ENCODE results near the gene ANKS1B.

The ANKS1B gene

DNA sequence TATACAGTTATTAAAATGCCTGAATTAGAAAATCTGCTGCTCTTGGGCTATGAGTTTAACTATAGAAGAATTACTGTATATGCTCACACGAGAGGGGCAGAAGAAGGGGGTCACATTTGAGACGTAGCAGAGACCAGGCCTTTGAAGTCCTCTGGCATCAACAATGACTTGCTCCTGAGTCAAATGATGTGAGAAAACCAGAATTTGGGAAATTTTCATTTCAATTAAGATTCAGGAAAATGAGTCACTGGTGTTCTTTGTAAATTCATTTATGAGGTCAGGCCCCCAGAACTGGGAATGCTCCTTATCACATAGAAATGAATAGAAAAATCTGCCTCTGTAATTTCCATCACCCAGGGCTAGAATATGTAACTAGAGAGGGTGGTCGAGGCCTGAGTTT lies 1246.7 kb downstream of the ANKS1B start:
- no peak for DNase-seq

DNA sequence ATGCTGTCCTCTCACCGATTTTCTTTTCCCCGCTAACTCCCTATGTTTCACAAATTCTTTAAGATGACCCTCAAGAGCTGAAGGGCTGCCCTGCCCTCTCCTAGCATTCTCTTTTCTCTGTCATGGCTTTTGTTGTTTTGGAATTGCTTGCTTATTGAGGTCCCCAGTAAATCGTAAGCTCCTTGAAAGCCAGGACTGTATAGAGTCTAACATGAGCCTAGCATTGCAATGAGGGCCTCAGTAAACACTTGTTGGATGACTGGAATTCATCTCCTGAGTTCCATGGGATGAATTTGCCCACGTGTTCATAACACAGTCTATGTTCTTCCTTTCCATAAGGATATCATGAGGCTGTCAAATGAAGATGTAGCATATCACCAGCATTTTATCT lies 1247.4 kb downstream of the ANKS1B start:
- DNase-seq = no peak

DNA sequence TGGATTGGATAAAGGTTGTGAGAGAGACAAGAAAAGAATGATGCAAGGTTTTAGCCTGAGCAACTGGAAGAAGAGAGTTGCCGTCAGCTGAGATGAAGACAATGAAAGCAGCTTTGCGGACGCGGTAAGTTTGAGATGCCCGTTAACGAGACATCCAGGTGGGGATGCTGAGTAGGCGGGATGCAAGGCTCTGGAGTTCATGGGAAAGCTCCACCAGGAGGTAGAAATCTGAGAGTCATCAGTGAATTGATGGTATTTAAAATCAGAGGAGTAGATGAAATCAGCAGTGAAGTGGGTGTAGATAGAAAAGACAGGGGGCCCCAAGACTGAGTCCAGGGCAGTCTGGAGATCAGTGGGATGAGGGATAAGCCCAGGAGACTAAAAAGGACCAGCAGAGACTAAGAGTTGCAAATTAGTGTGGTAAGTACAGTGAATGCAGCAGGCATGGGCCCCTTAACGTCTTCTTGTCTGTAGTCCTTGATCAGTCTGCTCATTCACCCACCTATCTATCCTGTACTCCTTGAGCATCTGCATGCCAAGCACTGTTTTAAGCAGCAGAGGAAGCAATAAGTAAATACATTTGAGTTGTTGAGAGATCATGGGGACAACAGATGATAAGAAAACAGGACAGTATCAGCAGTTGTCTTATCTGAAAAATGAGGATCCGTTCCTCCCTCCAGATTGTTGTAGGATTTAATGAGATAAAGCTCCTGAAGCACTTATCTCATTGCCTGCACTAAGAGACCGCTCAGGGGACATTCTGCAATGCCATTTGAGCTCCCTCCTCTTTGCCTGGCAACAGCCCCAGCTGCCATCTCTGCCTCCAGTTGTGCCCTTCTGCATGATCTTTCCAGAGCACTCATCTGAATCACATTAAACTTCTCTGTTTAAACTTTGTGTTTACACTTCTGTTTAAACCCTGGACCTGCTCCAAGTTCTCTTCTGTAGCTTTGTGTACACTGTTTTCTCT lies 1248.1 kb downstream of the ANKS1B start:
- peak; percentile 93 for DNase-seq

DNA sequence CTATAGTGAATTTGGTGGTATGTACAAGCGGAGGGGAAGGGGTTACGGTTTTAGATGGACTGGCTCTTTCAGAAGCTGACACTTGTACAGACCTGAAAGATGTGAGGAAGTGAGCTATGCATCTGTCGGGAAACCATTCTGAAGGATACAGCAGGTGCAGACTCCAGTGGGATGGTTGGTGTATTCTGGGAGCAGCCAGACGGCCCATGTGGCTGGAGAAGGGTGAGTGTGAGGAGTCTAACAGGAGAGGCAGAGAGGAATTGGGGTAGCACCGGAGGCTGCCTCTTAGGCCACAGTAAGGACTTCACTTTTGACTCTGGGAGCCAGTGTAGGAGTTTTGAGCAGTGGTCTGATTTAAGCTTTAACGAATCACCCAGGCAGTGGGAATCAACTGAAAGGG lies 1248.9 kb downstream of the ANKS1B start:
- no peak for DNase-seq

DNA sequence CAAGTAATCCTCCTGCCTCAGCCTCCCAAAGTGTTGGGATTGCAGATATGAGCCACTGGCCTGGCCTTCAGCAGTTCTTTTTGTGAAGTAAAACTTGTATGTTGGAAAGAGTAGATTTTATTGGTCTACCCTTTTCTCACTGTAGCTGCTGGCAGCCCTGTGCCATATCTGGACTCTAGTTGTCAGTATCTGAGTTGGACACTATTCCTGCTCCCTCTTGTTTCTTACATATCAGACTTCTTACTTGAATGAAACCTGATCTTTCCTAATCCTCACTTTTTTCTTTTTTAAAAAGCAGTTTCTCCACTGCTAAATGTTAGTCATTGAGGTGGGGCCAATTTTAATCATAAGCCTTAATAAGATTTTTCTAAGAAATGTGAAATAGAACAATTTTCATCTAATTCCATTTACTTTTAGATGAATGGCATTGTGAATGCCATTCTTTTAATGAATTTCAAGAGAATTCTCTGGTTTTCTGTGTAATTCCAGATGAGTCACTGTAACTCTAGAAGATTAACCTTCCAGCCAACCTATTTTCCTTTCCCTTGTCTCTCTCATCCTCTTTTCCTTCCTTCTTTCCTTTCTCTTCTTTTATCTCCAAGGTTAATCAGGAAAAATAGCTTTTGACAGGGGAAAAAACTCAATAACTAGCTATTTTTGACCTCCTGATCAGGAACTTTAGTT lies 1250.9 kb downstream of the ANKS1B start:
- DNase-seq = no peak

DNA sequence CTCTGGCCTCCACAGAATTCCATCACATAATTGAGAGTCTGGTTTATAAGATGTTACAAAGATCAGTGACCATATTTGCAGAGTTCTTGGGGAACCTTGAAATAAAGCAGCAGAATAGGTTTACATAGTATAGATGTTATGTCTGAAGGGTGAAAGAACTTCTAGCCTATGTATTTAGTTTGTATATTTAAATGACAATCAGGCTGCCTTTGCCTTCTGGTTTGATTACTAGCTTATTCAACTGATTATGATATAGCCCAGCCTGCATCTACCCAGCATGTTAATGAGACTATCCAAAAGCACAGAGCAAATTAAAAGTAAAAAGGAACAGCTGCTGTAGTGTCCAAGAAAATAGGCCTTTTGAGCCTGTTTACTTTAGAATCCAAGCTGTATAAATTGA lies 1254.3 kb downstream of the ANKS1B start:
- DNase-seq = no peak

DNA sequence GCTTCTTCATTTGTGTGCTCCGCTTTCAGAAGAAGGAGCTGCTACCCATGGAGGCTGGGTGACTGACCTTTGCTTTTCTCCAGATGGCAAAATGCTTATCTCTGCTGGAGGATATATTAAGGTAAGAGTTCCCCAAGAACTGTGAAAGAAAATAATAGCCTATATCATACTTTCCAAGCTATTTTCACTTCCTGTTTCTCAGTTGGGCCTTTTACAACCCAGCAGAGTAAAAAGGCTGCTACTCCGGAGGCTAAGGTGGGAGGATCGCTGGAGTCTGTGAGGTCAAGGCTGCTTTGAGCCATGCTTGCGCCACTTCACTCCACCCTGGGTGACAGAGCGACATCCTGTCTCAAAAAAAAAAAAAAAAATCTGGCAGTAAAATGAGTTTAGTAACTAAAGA lies 1257.5 kb downstream of the ANKS1B start:
- no peak for DNase-seq

DNA sequence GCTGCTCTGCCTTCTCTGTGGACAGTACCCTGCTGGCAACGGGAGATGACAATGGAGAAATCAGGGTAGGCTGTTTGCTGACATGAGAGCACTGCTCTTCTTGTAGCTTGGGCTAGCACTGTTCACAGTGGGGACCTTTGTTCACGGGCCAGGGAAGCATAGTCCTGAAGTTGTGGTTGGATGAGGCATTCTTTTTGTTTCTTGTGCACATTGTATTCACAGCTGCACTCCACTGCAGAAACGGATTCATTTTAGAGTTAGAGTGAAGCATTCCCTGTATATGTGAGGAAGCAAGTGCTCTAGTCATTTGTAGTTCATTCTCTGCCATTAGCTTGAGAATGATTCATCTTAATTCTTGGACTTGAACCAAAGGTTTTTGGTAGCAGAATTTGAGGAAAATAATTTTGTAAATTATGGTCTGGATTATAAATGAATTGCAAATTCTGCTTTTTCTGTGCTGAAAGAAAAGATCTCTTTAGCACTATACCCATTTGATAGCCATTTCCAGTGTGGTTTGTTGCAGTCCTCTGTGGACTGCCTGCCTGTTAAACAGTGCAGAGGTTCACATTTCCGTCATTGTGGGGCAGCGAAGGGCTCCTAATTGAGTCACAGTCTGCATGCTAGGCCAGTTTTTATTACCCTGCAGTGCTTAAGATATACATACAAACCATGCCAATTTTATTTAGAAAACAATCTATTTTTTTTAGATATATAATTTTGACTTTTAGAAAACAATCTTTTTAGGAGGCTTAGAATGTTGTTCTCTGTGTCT lies 1259.1 kb downstream of the ANKS1B start:
- peak; percentile 35 for DNase-seq

DNA sequence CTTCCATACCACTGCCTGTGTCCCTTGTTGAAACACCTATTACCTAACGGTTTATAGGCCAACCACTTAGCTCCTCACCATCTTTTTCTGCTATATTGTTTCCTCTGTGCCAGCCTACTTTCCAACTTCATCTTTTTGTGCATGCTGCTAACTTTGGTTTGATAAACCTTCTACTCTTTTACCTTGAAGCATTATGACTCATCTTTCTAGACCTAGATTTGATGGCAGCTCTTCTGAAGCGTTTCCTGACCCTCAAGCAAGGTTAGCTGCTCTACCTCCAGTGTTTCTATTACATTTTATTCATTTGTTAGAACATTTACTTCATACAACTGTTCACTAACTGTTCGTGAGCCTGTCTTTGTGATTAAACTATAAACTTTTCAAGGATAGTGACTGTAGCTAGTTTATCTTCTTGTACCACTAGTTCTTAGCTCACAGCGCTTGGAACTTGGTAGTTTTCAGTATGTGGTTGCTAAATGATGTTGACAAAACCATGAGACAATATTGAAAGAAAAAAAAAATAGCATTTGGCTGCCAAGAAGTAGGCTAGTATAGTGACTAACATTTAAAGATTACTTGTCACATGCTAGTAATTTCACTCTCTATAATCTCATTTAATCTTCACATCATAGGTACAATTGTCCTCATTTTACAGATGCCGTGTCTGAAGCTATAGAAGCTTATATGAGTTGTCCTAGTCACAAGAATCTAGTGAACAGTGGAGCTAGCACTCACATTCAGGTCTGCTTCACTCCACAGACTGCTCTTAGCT lies 1260.2 kb downstream of the ANKS1B start:
- DNase-seq = no peak

DNA sequence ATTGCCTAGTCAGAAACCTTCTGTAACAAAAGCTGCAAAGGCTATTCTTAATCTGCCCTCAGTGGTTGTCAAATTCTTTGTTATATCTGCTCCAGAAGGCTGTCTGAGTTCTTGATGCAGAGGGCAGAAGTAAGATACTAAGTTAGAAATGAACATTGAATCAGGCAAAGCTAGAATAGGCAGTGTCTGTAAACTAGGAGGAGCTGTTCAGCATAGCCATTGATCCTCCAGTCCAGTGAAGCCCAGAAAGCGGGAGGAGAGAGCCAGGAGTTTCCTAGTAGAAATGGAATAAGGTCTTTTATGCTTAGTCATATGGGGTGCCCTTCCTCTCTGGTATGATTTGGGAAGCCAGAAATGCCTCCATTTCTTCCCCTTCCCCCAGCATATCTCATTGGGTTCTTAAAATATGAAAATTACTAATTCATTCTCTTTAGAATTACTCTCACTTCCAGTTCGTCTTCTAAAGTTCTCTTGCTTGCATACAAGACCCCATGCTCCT lies 1263.5 kb downstream of the ANKS1B start:
- DNase-seq = no peak

DNA sequence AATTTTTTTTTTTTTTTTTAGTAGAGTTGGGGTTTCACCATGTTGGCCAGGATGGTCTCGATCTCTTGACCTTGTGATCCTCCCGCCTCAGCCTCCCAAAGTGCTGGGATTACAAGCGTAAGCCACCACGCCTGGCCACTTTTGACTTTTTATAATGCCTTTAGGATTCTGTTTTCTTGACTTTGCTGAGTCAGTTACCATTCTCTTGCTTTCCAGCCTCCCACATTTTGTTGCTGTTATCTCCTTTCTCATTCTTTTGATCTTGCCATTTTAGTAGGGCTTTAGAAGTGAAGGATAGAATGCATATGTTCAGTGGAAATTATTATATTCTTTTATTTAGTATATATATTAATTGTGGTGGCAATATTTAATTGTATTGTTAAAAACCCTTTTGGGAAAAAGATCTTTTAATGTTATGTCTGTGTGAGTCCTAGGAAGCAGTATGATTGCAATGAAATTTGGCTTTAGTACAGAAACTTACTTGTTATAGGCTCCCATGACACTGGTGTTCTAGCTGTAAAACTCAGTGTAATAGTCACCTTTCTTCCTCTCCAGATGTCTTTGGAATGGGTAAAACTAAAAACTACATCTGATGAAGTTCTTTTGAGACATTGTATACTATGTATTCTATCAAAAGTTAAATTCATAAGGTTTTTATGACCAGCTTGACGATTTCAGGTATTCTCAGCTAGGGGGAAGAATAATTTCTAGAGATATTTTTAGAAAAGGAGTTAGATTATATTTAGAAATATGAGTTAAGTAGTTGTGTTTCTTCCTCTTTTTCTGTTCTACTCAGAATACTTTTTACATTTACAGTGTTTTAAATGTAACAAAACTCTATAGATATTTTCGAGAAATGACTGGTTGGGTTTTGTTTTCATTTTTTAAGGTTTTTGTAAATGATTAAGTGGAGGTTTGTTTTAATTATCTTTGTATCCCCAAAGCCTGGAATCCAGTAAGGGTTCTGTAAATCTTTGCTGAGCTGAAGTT lies 1264.9 kb downstream of the ANKS1B start:
- DNase-seq = no peak

DNA sequence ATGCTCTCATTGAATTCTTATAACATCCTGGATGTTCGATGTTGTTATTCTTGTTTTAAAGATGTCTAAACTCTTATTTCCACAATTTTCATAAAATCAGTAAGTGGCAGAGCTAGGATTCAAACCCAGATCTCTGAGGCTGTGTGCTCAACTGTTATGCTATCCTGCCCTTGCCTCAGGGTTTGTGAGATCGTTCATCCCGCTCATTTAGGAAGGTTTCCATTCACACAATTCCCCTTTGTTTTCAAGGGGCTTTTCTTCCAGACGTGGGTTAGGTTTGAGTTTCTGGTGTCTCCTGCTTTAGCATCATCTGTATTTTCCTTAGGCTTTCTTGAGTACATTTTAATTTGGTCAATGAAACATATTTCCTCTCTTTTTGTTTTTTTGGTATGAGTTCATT lies 1270.3 kb downstream of the ANKS1B start:
- DNase-seq = no peak

DNA sequence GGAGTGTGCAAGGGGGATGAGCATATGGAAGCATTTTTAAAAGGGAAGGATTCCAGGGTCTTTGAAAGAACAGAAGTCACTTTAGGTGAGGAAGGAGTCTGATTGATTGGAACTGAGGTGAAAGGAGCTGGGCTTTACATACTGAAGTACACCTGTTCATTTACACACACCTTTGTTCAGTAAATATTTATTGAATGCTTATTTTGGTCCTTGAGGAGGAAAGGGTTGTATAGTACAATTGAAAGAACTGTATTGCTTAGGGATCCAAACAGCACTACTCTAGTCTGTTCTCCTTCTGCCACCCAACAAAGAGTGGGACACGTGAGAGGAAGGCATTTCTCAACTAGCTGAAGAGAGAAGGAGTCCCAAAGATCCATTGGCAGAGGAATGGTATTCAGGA lies 1275.7 kb downstream of the ANKS1B start:
- no peak for DNase-seq

DNA sequence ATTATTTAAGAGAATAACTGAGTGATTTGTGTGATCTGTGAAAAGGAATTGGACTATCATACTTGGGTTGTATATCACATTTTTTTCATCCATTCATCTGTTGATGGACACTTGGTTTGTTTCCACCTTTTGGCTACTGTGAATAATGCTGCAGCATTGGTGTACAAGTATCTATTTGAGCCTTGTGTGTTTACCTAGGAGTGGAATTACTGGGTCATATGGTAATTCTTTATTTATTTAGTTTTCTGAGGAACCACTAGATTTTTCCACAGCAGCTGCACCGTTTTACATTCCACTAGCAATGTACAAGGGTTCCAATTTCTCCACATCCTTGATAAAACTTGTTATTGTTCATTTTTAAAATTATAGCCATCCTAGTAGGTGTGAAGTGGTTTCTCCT lies 1283.6 kb downstream of the ANKS1B start:
- no peak for DNase-seq

DNA sequence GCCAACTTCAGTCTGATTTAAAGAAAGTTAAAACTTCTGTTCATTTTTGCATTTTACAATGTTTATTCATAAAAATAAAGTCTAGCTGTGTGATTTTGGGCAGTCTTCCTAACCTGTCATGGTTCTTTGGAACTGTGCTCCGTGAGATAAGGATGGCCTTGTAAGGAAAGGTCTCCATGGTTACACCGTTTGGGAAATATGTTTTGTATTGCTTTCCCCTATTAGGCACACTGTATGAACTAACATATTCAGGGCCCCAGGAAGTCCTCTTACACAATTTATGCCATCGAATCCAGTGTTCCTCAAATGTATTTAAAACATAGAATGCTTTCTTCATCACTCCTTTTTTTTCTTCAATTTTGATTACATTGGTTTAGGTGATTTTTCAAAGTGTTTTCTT lies 1285.2 kb downstream of the ANKS1B start:
- no peak for DNase-seq

DNA sequence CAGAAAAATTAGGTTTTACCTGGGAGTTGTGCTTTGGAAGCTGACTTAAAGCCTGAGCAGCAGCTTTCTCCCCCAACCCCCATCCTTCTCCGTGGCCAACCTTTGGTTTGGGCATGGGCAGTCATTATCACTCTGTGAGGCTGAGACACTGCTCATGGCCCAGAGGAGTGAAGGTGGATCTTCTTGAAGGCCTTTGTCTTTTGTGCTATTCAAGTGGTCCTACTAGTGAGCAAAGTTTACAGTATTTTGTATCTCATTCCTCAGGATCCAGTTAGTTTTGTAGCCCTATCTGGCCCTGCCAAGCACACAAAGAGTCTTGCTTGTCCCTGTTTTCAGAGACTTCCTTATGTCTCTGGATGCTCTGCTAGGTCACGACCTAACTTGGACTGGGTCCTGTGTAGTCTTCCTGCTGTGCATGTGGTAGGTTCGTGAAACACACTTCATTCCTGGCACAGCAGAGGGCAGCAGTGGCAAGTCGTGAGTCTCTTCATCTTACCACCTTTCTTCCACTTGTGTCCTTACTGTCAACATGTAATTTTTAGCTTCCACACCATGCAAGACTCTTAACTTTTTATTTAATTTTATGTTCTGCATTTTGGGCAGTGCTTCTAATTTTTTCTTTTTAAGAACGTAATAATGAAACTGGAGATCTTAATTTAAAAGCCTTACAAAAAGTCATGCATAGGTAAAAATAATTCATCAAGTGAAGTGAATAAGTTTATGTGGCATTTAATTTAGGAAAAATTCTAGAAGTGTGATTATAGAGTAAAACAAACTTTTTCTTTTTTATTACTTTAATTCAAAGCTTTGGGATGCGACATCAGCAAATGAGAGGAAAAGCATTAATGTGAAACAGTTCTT lies 1285.9 kb downstream of the ANKS1B start:
- DNase-seq = peak; percentile 78

DNA sequence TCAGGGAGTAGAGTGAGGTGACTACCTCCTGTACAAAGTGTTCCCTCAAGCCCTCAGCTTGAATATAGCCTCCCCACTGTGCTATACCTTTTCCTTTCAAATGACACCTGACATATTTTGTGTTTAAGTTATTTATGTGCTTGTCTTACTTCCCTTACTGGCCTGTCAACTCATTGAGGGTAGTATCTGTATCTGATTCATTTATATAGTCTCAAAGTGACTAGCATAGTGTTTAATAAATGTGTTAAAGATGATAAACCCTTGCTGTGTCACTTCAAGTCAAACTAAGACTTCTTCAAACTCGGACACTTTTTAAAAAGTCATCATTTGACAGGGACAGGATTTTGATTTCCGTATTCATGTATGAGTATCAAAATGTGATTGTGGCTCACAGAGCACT lies 1287.5 kb downstream of the ANKS1B start:
- no peak for DNase-seq

DNA sequence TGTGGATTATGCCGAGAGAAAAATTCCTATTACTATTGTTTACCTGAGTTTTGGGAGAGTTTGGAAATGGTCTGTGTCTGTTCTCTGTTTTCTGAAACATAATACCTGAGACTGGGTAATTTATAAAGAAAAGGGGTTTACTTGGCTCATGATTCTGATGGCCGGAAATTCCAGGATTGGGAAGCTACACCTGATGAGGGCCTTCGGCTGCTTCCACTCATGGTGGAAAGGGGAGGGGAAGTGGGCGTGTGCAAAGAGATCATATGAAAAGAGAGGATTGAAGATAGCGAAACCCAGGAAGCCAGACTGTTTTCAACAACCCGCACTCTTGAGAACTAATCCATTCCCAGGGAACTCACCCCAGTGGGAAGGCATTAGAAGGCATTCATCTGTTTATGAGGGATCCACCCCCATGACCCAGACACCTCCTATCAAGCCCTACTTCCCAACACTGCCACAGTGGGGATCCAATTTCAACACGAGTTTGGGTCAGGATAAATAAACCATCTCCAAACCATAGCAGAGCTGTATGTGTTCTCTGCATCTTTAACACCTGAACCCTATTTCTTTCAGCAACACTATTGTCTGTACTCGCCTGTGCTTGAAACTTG lies 1288.6 kb downstream of the ANKS1B start:
- no peak for DNase-seq

DNA sequence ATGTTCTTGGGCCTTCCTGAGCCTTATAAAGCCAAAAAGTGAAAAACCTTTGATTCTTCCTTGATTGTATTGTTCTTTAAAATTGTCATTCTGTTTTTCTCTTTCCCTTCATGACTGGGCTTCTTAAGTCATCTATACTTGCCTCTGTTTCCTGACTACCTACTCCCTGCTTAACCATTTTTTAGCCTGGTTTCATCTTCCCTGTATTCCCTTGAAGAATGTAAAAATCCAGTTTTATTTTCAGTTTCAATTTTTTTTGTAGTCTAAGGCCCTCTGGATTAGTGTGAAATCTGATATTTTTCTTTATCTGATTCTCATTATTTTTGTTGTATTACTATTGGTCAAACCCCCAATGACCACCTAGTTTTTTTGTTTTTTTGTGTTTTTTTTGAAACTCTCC lies 1293.4 kb downstream of the ANKS1B start:
- no peak for DNase-seq

DNA sequence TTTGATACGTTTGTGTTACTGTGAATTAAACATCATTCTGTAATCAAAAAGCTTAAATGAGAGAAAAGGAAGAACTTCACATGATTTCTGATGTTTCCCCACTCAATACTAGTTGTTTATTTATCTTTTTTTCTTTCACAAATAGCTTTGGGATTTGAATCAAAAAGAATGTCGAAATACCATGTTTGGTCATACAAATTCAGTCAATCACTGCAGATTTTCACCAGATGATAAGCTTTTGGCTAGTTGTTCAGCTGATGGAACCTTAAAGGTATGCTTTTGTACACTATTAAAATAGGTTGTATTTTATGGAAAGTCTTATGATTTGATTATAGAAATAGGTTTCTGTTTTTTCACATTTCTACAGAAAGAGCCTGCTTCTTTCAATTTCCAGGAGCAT lies 1298.1 kb downstream of the ANKS1B start:
- DNase-seq = no peak
